Endothelial cell of umbilical vein (primary cell): ENCODE measurements around the gene GTF2H4.

Experiments used
- EZH2 ChIP-seq: IDR thresholded peaks from 2 replicates; pipeline ENCODE4 v1.6.1; 2012; ENCODE audit warnings: borderline replicate concordance, low read depth, mild to moderate bottlenecking, moderate library complexity, low read length, inconsistent platforms; ENCODE audit not compliant: severe bottlenecking
- JUN ChIP-seq: IDR thresholded peaks from 2 replicates; pipeline ENCODE4 v1.6.1; 2011; ENCODE audit warnings: borderline replicate concordance, low read depth; ENCODE audit not compliant: insufficient read length, insufficient read depth
- MYC ChIP-seq: IDR thresholded peaks from one replicate; pipeline ENCODE4 v1.6.1; 2011; ENCODE audit warnings: mild to moderate bottlenecking, low read depth, low read length
- POLR2A ChIP-seq: IDR thresholded peaks from 2 replicates; pipeline ENCODE4 v1.6.1; 2012; ENCODE audit warnings: low read depth, mild to moderate bottlenecking, control low read depth, low read length
- POLR2AphosphoS5 ChIP-seq: IDR thresholded peaks from 2 replicates; pipeline ENCODE4 v1.6.1; 2012; ENCODE audit warnings: low read depth, mild to moderate bottlenecking, control low read depth, low read length, moderate library complexity; ENCODE audit not compliant: insufficient read depth
- TF ChIP-seq, protein P1 (sequence below), 2 donors: IDR thresholded peaks; 1 replicate in 1 of 2; 2 replicates in 1 of 2; pipeline ENCODE4 v1.5.1; 2011; ENCODE audit warnings: low read length in 2 of 2, mild to moderate bottlenecking in 2 of 2, moderate library complexity in 2 of 2, control low read depth in 1 of 2, inconsistent platforms in 1 of 2, low read depth in 1 of 2; ENCODE audit not compliant: insufficient read depth in 1 of 2; ENCODE audit errors: extremely low read depth in 1 of 2

DNA sequence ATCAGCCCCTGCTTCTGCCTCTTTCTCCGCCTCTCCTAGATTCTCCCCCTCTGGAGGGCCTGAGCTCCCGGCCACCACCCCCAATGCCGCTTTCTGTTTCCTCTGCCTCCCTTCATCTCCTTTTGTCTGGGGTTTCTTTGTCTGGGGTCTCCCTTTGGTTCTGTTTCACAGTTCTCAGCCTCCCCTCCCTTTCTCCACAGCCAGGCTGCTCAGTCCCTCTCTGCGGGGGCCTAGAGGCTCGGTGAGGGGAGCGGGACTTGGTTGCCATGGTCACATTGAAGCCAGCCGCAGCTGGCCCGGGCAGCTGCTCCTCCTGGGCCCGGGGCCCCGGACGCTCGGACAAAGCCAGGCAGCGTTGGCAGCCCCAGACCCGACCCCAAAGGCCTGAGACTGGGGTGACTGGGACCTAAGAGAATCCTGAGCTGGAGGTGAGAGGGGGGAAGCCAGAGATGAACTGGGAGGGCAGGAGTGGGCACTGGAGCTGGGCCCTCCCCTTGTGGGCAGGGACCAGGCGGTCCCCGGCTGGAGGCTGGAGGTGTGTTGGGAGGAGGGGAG lies 27.2 kb upstream of the GTF2H4 start:
- TF ChIP-seq POLR2AphosphoS5 (no peak), EZH2 (no peak), JUN (no peak), POLR2A (no peak), MYC (no peak)
- TF ChIP-seq, protein P1, sequence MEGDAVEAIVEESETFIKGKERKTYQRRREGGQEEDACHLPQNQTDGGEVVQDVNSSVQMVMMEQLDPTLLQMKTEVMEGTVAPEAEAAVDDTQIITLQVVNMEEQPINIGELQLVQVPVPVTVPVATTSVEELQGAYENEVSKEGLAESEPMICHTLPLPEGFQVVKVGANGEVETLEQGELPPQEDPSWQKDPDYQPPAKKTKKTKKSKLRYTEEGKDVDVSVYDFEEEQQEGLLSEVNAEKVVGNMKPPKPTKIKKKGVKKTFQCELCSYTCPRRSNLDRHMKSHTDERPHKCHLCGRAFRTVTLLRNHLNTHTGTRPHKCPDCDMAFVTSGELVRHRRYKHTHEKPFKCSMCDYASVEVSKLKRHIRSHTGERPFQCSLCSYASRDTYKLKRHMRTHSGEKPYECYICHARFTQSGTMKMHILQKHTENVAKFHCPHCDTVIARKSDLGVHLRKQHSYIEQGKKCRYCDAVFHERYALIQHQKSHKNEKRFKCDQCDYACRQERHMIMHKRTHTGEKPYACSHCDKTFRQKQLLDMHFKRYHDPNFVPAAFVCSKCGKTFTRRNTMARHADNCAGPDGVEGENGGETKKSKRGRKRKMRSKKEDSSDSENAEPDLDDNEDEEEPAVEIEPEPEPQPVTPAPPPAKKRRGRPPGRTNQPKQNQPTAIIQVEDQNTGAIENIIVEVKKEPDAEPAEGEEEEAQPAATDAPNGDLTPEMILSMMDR (IDR thresholded peaks at IDR 0.05; ENCODE audit: extremely low read depth in 1 of 2, insufficient read depth in 1 of 2, low read depth in 1 of 2, low read length in 2 of 2), result no peak
